HFFc6 (cell line): ENCODE results near the gene POU5F2. TPM values are rescaled to one million over a fixed set of nuclear protein-coding genes. Genes with fewer than 3 reads are reported as not detected.

Experiments
- DNase-seq: peaks from one replicate; pipeline ENCODE4 v3.0.0-alpha.2; 2018
- H3K27ac Mint-ChIP-seq: 2 replicates; pipeline ENCODE4 v1.8.0; 2020; ENCODE audit warnings: mild to moderate bottlenecking, mixed read lengths
- H3K27me3 Mint-ChIP-seq: 2 replicates; pipeline ENCODE4 v1.8.0; 2021; ENCODE audit warnings: mild to moderate bottlenecking, moderate library complexity, mixed read lengths; ENCODE audit not compliant: insufficient read depth
- H3K36me3 Mint-ChIP-seq: 2 replicates; pipeline ENCODE4 v1.8.0; 2021; ENCODE audit warnings: low read depth, mixed read lengths
- H3K4me1 Mint-ChIP-seq: 2 replicates; pipeline ENCODE4 v1.8.0; 2020; ENCODE audit warnings: low read depth, mixed read lengths
- H3K4me3 Mint-ChIP-seq: 2 replicates; pipeline ENCODE4 v1.8.0; 2020; ENCODE audit warnings: mild to moderate bottlenecking, moderate library complexity, mixed read lengths
- H3K9me3 Mint-ChIP-seq: 2 replicates; pipeline ENCODE4 v1.8.0; 2020; ENCODE audit warnings: mild to moderate bottlenecking, mixed read lengths
- CTCF ChIP-seq: fragments of 200-600 bp; sonication (generic); IDR thresholded peaks from 2 replicates; pipeline ENCODE4 v1.5.0; 2021; ENCODE audit warnings: antibody characterized with exemption, mild to moderate bottlenecking
- total RNA-seq, 6 experiments: library from RNA; stranded (reverse); fragmentation: NEBNext Ultra II Directional; extraction: Animal tissue kit (Norgen Biotek cat#: 25700); gene quantifications; 2 replicates in 1 of 6; 3 replicates in 5 of 6; pipeline ENCODE4 v1.2.3, GENCODE V29; 2021

Gene POU5F2
- total RNA-seq, 6 experiments from 2014 or later: 0.05 to 0.12 (median 0.08) TPM

GRCh38 chr5:93717162-93717561 is 24.2 kb downstream of the POU5F2 start:
- no peak for TF ChIP-seq CTCF
- Mint-ChIP-seq H3K9me3 (no peaks in the 10 kb centered on the region), H3K27me3 (no peaks in the 10 kb centered on the region), H3K4me1 (no peaks in the 10 kb centered on the region), H3K27ac (no peak overlapping the region), H3K36me3 (no peaks in the 10 kb centered on the region; the same call in 1 of the 2 replicates), H3K4me3 (no peak overlapping the region)
- no peak for DNase-seq

- TF ChIP-seq CTCF: no peak
- no peaks in the 10 kb centered on the region for H3K4me1 Mint-ChIP-seq
Measured at GRCh38 chr5:93716453-93716852, 24.9 kb downstream of the POU5F2 start.

GRCh38 chr5:93715761-93716160 is 25.6 kb downstream of the POU5F2 start:
- H3K4me1 Mint-ChIP-seq: no peaks in the 10 kb centered on the region
- DNase-seq: no peak
- no peaks in the 10 kb centered on the region for H3K9me3 Mint-ChIP-seq
- H3K4me3 Mint-ChIP-seq: no peak overlapping the region
- no peak for TF ChIP-seq CTCF
- H3K27ac Mint-ChIP-seq: no peak overlapping the region
- no peaks in the 10 kb centered on the region for H3K27me3 Mint-ChIP-seq
- H3K36me3 Mint-ChIP-seq: no peaks in the 10 kb centered on the region; the same call in 1 of the 2 replicates

More at GRCh38 chr5:93716453-93716852, 24.9 kb downstream of the POU5F2 start:
- Mint-ChIP-seq H3K27ac (no peak overlapping the region), H3K27me3 (no peaks in the 10 kb centered on the region), H3K4me3 (no peak overlapping the region), H3K9me3 (no peaks in the 10 kb centered on the region), H3K36me3 (no peaks in the 10 kb centered on the region; the same call in 1 of the 2 replicates)
- no peak for DNase-seq

- H3K9me3 Mint-ChIP-seq: no peaks in the 10 kb centered on the region
- no peak overlapping the region for H3K4me3 Mint-ChIP-seq
Measured at GRCh38 chr5:93715327-93715726, 26.1 kb downstream of the POU5F2 start.

GRCh38 chr5:93708442-93708841 is 33.0 kb downstream of the POU5F2 start:
- Mint-ChIP-seq H3K36me3 (no peaks in the 10 kb centered on the region; the same call in 1 of the 2 replicates), H3K27me3 (no peaks in the 10 kb centered on the region), H3K4me1 (peaks cover 21% of the 10 kb centered on the region), H3K9me3 (no peaks in the 10 kb centered on the region), H3K4me3 (no peak overlapping the region), H3K27ac (no peak overlapping the region)
- TF ChIP-seq CTCF: no peak
- DNase-seq: no peak

More at GRCh38 chr5:93715327-93715726, 26.1 kb downstream of the POU5F2 start:
- TF ChIP-seq CTCF: no peak
- Mint-ChIP-seq H3K27me3 (no peaks in the 10 kb centered on the region), H3K27ac (no peak overlapping the region), H3K4me1 (no peaks in the 10 kb centered on the region), H3K36me3 (no peaks in the 10 kb centered on the region; the same call in 1 of the 2 replicates)
- no peak for DNase-seq

GRCh38 chr5:93705896-93706295 is 35.5 kb downstream of the POU5F2 start:
- Mint-ChIP-seq H3K27ac (0 out of 2 replicates have a peak overlapping the region, but pooled peaks have one; percentile 18), H3K9me3 (no peaks in the 10 kb centered on the region), H3K4me3 (no peak overlapping the region), H3K4me1 (peaks cover 21% of the 10 kb centered on the region), H3K36me3 (no peaks in the 10 kb centered on the region), H3K27me3 (peaks cover 2% of the 10 kb centered on the region; the same call in 1 of the 2 replicates)
- peak; percentile 26 for DNase-seq
- TF ChIP-seq CTCF: no peak
